ENCODE results near the gene ATP6V0D1. TPM values are rescaled to one million over a fixed set of nuclear protein-coding genes. Genes with fewer than 3 reads are reported as not detected.

The ATP6V0D1 gene
- total RNA-seq, 2 experiments from 2014 or later, result 52.1 to 60.3 TPM

GRCh38 chr16:67436640-67437193 lies 44.2 kb downstream of the ATP6V0D1 start:
- CTCF ChIA-PET, result interaction anchor here (0.8 to 3.6 kb wide), 3 partner anchors 9 to 84 kb away, joined by 3 to 19 read pairs (median 5); no protein-coding TSS in a partner anchor
- H3K36me3 Mint-ChIP-seq (ENCODE audit: low read depth), result no peaks in the 10 kb centered on the region

GRCh38 chr16:67435758-67436164 lies 45.2 kb downstream of the ATP6V0D1 start:
- DNase-seq, result no peak
- H3K9me3 Mint-ChIP-seq, result no peaks in the 10 kb centered on the region
- peaks cover 3% of the 10 kb centered on the region for H3K4me1 Mint-ChIP-seq
- ChIA-PET POLR2A (no interaction called here), CTCF (interaction anchor here (0.8 to 3.6 kb wide), 3 partner anchors 8 to 85 kb away, joined by 3 to 19 read pairs (median 5); no protein-coding TSS in a partner anchor)
- H3K36me3 Mint-ChIP-seq (ENCODE audit: low read depth), result no peaks in the 10 kb centered on the region
- peaks cover 11% of the 10 kb centered on the region for H3K27me3 Mint-ChIP-seq
- no peak overlapping the region for H3K4me3 Mint-ChIP-seq
- no peak overlapping the region for H3K27ac Mint-ChIP-seq

More at GRCh38 chr16:67436640-67437193, 44.2 kb downstream of the ATP6V0D1 start:
- DNase-seq, result no peak
- POLR2A ChIA-PET, result no interaction called here
- H3K27ac Mint-ChIP-seq, result no peak overlapping the region
- peaks cover 8% of the 10 kb centered on the region for H3K27me3 Mint-ChIP-seq
- H3K4me1 Mint-ChIP-seq, result peaks cover under 1% of the 10 kb centered on the region
- no peak overlapping the region for H3K4me3 Mint-ChIP-seq
- no peaks in the 10 kb centered on the region for H3K9me3 Mint-ChIP-seq

- H3K27ac Mint-ChIP-seq, result no peak overlapping the region
- H3K4me1 Mint-ChIP-seq, result peaks cover 8% of the 10 kb centered on the region
- H3K9me3 Mint-ChIP-seq, result no peaks in the 10 kb centered on the region
- ChIA-PET POLR2A (no interaction called here), CTCF (interaction anchor here (0.6 to 3.6 kb wide), 6 partner anchors 13 to 150 kb away, joined by 3 to 19 read pairs (median 4); no protein-coding TSS in a partner anchor)
- H3K36me3 Mint-ChIP-seq (ENCODE audit: low read depth), result no peaks in the 10 kb centered on the region
- DNase-seq, result no peak
- no peak overlapping the region for H3K4me3 Mint-ChIP-seq
- H3K27me3 Mint-ChIP-seq, result peaks cover 31% of the 10 kb centered on the region
Measured at GRCh38 chr16:67433131-67433719, 47.7 kb downstream of the ATP6V0D1 start.

GRCh38 chr16:67432506-67432890 lies 48.5 kb downstream of the ATP6V0D1 start:
- no peak for DNase-seq
- H3K27ac Mint-ChIP-seq, result no peak overlapping the region

GRCh38 chr16:67431775-67432505 lies 49.0 kb downstream of the ATP6V0D1 start:
- Mint-ChIP-seq H3K4me1 (peaks cover 8% of the 10 kb centered on the region), H3K4me3 (peak overlapping the region; percentile 40), H3K27me3 (peaks cover 35% of the 10 kb centered on the region), H3K36me3 (ENCODE audit: low read depth) (no peaks in the 10 kb centered on the region), H3K9me3 (no peaks in the 10 kb centered on the region), H3K27ac (no peak overlapping the region)
- DNase-seq, result no peak
- ChIA-PET CTCF (interaction anchor here (1.0 kb wide), 1 partner anchor 9 kb away, joined by 3 read pairs; no protein-coding TSS in a partner anchor), POLR2A (no interaction called here)

More at GRCh38 chr16:67432506-67432890, 48.5 kb downstream of the ATP6V0D1 start:
- H3K27me3 Mint-ChIP-seq, result peaks cover 35% of the 10 kb centered on the region
- CTCF ChIA-PET, result interaction anchor here (1.0 to 1.1 kb wide), 2 partner anchors 9 to 149 kb away, joined by 3 read pairs; no protein-coding TSS in a partner anchor
- H3K36me3 Mint-ChIP-seq (ENCODE audit: low read depth), result no peaks in the 10 kb centered on the region
- H3K9me3 Mint-ChIP-seq, result no peaks in the 10 kb centered on the region
- POLR2A ChIA-PET, result no interaction called here
- peaks cover 8% of the 10 kb centered on the region for H3K4me1 Mint-ChIP-seq
- H3K4me3 Mint-ChIP-seq, result no peak overlapping the region

GRCh38 chr16:67430977-67431774 lies 49.8 kb downstream of the ATP6V0D1 start, which contains the start of gene HSD11B2:
Gene HSD11B2 (plus strand): TSS chr16:67431121. CDS start chr16:67431249, 128 bp downstream.
- Mint-ChIP-seq H3K4me1 (peaks cover 8% of the 10 kb centered on the region), H3K27me3 (peaks cover 40% of the 10 kb centered on the region), H3K9me3 (no peaks in the 10 kb centered on the region), H3K4me3 (peak within 1 kb of the TSS; percentile 69), H3K27ac (no peak within 1 kb of the TSS), H3K36me3 (ENCODE audit: low read depth) (no peaks in the 10 kb centered on the region)
- DNase-seq, result peak; percentile 16
- POLR2A ChIA-PET, result no interaction called here
- CTCF ChIA-PET, result interaction anchor here (0.6 to 1.0 kb wide), 3 partner anchors 10 to 186 kb away, joined by 3 to 4 read pairs (median 3); no protein-coding TSS in a partner anchor

GRCh38 chr16:67430504-67430976 lies 50.4 kb downstream of the ATP6V0D1 start:
- ChIA-PET POLR2A (no interaction called here), CTCF (interaction anchor here (0.5 to 0.6 kb wide), 3 partner anchors 82 to 294 kb away, joined by 3 to 4 read pairs (median 4); no protein-coding TSS in a partner anchor)
- Mint-ChIP-seq H3K27me3 (peaks cover 40% of the 10 kb centered on the region), H3K4me1 (peaks cover 8% of the 10 kb centered on the region), H3K9me3 (no peaks in the 10 kb centered on the region), H3K36me3 (ENCODE audit: low read depth) (no peaks in the 10 kb centered on the region), H3K4me3 (peak overlapping the region; percentile 69), H3K27ac (no peak overlapping the region)
- peak; percentile 22 for DNase-seq

GRCh38 chr16:67429799-67430503 lies 51.0 kb downstream of the ATP6V0D1 start:
- CTCF ChIA-PET, result interaction anchor here (0.5 to 1.1 kb wide), 2 partner anchors 21 to 294 kb away, joined by 4 read pairs; no protein-coding TSS in a partner anchor
- peaks cover 45% of the 10 kb centered on the region for H3K27me3 Mint-ChIP-seq
- POLR2A ChIA-PET, result no interaction called here
- no peak for DNase-seq
- H3K36me3 Mint-ChIP-seq (ENCODE audit: low read depth), result no peaks in the 10 kb centered on the region
- H3K4me3 Mint-ChIP-seq, result peak overlapping the region; percentile 69
- no peaks in the 10 kb centered on the region for H3K9me3 Mint-ChIP-seq
- no peak overlapping the region for H3K27ac Mint-ChIP-seq
- H3K4me1 Mint-ChIP-seq, result peaks cover 8% of the 10 kb centered on the region

GRCh38 chr16:67429053-67429798 lies 51.7 kb downstream of the ATP6V0D1 start:
- POLR2A ChIA-PET, result no interaction called here
- no peaks in the 10 kb centered on the region for H3K36me3 Mint-ChIP-seq (ENCODE audit: low read depth)

GRCh38 chr16:67428146-67428731 lies 52.7 kb downstream of the ATP6V0D1 start:
- Mint-ChIP-seq H3K4me3 (no peak overlapping the region), H3K4me1 (peaks cover 8% of the 10 kb centered on the region), H3K27ac (no peak overlapping the region), H3K27me3 (peaks cover 50% of the 10 kb centered on the region), H3K9me3 (no peaks in the 10 kb centered on the region), H3K36me3 (ENCODE audit: low read depth) (no peaks in the 10 kb centered on the region)
- DNase-seq, result peak; percentile 64
- ChIA-PET POLR2A (no interaction called here), CTCF (interaction anchor here (0.6 to 4.2 kb wide), 29 partner anchors 8 to 475 kb away, joined by 3 to 29 read pairs (median 4); partner anchors contain the start of genes AGRP, KCTD19, LRRC36 and ZDHHC1)

More at GRCh38 chr16:67429053-67429798, 51.7 kb downstream of the ATP6V0D1 start:
- Mint-ChIP-seq H3K9me3 (no peaks in the 10 kb centered on the region), H3K27me3 (peaks cover 48% of the 10 kb centered on the region), H3K4me1 (peaks cover 8% of the 10 kb centered on the region), H3K4me3 (peak overlapping the region; percentile 26), H3K27ac (no peak overlapping the region)
- CTCF ChIA-PET, result interaction anchor here (0.5 to 4.2 kb wide), 14 partner anchors 9 to 296 kb away, joined by 3 to 29 read pairs (median 7); partner anchors contain the start of gene ZDHHC1
- DNase-seq, result no peak
